Progenitor cell of endocrine pancreas (in vitro differentiated cells): ENCODE measurements around the gene EXD3. TPM values are rescaled to one million over a fixed set of nuclear protein-coding genes. Genes with fewer than 3 reads are reported as not detected.
A peak's percentile ranks its signal among the peaks of the same experiment; 100 is the strongest.
"Not testable (repeated sequence)": the region's sequence is repeated elsewhere in the genome, so short reads cannot be mapped to it uniquely, and the experiment has no call there.

Experiments used
- DNase-seq: peaks from one replicate; pipeline ENCODE4 v3.0.0; 2021; ENCODE audit warnings: low spot score; ENCODE audit not compliant: unreplicated experiment
- H3K27ac Mint-ChIP-seq: 2 replicates; pipeline ENCODE4 v1.8.0; 2021; ENCODE audit warnings: mild to moderate bottlenecking, moderate library complexity, mixed read lengths
- H3K27me3 Mint-ChIP-seq: 2 replicates; pipeline ENCODE4 v1.8.0; 2021; ENCODE audit warnings: mixed read lengths
- H3K36me3 Mint-ChIP-seq: 2 replicates; pipeline ENCODE4 v1.8.0; 2022; ENCODE audit warnings: mixed read lengths; ENCODE audit not compliant: insufficient read depth
- H3K4me1 Mint-ChIP-seq: 2 replicates; pipeline ENCODE4 v1.8.0; 2021; ENCODE audit warnings: low read depth, mixed read lengths
- H3K4me3 Mint-ChIP-seq: 2 replicates; pipeline ENCODE4 v1.8.0; 2021; ENCODE audit warnings: low read depth, mild to moderate bottlenecking, moderate library complexity, mixed read lengths
- H3K9me3 Mint-ChIP-seq: 2 replicates; pipeline ENCODE4 v1.8.0; 2021; ENCODE audit warnings: low read depth, mixed read lengths
- long read RNA-seq: library from polyadenylated mRNA; unstranded; transcript quantifications from one replicate; pipeline ENCODE4 v2.0.0, GENCODE V29; 2020
- total RNA-seq: library from RNA; stranded (reverse); gene quantifications from 2 replicates; pipeline ENCODE4 v1.2.1, GENCODE V29; 2021
- TF ChIP-seq, protein P1 (sequence below): fragments of 200-600 bp; sonication (generic); IDR thresholded peaks from one replicate; pipeline ENCODE4 v1.5.0; 2021; ENCODE audit warnings: antibody characterized with exemption, mild to moderate bottlenecking; ENCODE audit not compliant: unreplicated experiment

The EXD3 gene, protein sequence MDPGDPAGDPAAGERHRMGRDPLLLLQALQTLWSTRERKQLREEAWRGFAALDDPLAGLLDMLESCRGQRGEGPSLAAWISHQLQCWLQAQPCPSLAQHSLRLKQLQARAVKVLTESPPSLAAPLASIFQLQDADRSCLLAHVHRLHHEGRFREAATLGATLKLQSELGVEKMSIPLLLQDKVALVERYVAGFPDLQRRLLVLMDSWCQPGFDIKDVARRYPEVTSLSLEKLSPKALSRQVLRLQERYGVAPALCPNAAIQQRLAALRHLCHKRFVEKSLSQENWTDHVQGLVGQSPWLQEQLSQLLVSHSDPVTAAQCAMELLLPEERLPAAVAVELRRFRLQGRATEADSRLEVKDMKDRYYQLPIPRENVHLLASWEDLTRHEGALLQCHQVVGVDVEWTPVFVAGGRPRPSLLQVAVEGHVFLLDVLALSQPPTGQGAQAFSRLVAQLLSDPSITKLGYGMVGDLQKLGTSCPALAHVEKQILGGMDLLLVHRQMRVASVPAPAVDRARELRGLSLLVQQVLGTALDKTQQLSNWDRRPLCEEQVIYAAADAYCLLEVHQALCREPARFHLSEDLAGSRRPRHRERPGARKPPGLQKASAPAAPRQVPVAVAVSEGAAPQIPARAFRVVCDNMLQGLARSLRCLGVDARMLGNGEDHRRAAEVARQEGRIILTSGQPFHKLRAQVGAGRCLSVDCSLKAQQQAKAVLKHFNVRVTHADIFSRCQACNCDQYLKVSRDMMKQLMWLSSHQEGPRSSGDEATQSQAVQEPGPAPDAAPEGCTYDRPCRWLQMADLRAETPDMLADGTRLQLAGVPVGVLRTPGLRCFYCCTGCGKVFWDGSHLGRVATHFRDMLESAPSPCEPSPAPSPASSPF
- total RNA-seq: 31.7 and 33.8 TPM in 2 replicates
- long read RNA-seq, partial matches to known transcripts: 2 of 7 reads
- long read RNA-seq, other reads (novel, unspliced or antisense): 4 of 7 reads

GRCh38 chr9:137422604-137423513, at the start of gene EXD3, which contains the start of gene NOXA1:
EXD3 (minus strand) TSS chr9:137423162; CDS start chr9:137395357, 27,805 bp downstream.
NOXA1 (plus strand) TSS chr9:137423393; CDS start chr9:137423530, 137 bp downstream.
- H3K27ac Mint-ChIP-seq: peak within 1 kb of the TSS; percentile 94
- H3K36me3 Mint-ChIP-seq: no peaks in the 10 kb centered on the region
- TF ChIP-seq, protein P1, sequence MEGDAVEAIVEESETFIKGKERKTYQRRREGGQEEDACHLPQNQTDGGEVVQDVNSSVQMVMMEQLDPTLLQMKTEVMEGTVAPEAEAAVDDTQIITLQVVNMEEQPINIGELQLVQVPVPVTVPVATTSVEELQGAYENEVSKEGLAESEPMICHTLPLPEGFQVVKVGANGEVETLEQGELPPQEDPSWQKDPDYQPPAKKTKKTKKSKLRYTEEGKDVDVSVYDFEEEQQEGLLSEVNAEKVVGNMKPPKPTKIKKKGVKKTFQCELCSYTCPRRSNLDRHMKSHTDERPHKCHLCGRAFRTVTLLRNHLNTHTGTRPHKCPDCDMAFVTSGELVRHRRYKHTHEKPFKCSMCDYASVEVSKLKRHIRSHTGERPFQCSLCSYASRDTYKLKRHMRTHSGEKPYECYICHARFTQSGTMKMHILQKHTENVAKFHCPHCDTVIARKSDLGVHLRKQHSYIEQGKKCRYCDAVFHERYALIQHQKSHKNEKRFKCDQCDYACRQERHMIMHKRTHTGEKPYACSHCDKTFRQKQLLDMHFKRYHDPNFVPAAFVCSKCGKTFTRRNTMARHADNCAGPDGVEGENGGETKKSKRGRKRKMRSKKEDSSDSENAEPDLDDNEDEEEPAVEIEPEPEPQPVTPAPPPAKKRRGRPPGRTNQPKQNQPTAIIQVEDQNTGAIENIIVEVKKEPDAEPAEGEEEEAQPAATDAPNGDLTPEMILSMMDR: peak; percentile 72
- no peaks in the 10 kb centered on the region for H3K27me3 Mint-ChIP-seq
- H3K4me1 Mint-ChIP-seq: peaks cover 10% of the 10 kb centered on the region
- peak; percentile 95 for DNase-seq
- peak within 1 kb of the TSS; percentile 88 for H3K4me3 Mint-ChIP-seq
- H3K9me3 Mint-ChIP-seq: no peaks in the 10 kb centered on the region

DNA sequence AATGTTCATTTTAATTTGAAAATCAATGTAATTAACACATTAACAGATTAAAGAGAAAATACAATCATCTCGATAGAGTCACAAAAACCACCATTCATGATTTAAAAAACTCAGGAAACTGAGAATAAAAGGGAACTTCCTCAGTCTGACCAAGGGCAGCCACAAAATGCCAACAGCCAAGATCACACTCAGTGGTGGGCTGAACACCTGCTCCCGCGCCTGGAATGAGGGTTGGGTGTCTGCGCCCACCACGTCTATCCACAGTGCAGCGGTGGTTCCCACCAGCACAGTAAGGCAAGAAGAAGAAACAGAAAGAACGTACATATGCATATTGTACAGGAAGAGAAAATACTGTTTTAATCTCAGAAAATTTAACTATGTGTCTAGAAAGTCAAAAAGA, 47.8 kb upstream of the EXD3 start:
- no peak for DNase-seq
- no peaks in the 10 kb centered on the region for H3K4me1 Mint-ChIP-seq
- peaks cover 13% of the 10 kb centered on the region for H3K27me3 Mint-ChIP-seq
- peaks cover 8% of the 10 kb centered on the region for H3K36me3 Mint-ChIP-seq
- H3K27ac Mint-ChIP-seq: no peak overlapping the region
- TF ChIP-seq, protein P1: no peak
- H3K9me3 Mint-ChIP-seq: peaks cover 16% of the 10 kb centered on the region
- no peak overlapping the region for H3K4me3 Mint-ChIP-seq

DNA sequence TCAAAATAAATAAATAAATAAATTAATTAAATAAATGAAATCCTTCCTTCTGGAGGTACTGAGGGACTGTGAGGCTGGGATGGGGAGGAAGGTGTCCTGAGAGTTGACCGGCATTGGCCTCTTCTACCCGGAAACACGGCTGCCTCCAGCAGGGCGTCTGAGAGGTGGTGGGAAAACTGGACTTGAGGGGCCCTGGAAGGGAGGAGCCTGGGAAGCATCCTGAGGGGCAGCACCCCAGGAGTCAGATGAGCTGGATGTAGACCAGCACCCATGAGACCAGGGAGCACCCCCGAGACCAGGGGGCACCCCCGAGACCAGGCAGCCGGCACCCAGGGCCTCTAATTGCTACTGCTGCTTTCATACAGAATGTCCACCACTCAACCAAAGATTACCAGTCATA, 44.9 kb upstream of the EXD3 start:
- Mint-ChIP-seq H3K27ac (no peak overlapping the region), H3K4me3 (no peak overlapping the region), H3K9me3 (peaks cover under 1% of the 10 kb centered on the region), H3K27me3 (peaks cover 16% of the 10 kb centered on the region), H3K4me1 (no peaks in the 10 kb centered on the region), H3K36me3 (no peaks in the 10 kb centered on the region)
- DNase-seq: no peak
- TF ChIP-seq, protein P1: no peak

DNA sequence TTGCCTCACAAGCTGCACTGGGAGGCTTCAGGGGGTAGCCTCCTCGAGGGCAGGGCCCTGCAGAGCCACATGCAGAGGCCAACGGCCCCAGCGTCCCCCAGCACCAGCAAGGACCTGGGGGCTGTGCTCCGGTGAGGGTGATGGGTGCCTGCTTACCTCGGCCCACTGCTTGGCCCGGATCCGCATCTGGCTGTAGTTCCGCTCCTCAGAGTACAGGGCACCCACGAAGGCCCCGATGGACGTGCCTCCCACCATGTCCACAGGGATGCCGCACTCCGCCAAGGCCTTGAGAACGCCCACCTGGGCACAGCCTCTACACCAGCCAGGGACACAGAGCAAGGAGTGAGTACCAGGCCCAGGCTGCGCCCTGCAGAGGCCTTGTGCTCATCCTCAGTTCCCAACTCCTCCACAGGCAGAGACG, 44.2 kb upstream of the EXD3 start:
- Mint-ChIP-seq H3K9me3 (no peaks in the 10 kb centered on the region), H3K36me3 (no peaks in the 10 kb centered on the region), H3K4me3 (no peak overlapping the region), H3K4me1 (no peaks in the 10 kb centered on the region), H3K27me3 (peaks cover 17% of the 10 kb centered on the region), H3K27ac (no peak overlapping the region)
- no peak for DNase-seq
- TF ChIP-seq, protein P1: no peak

- H3K36me3 Mint-ChIP-seq, H3K4me1 Mint-ChIP-seq, H3K4me3 Mint-ChIP-seq, DNase-seq, H3K9me3 Mint-ChIP-seq: not testable (repeated sequence)
- H3K27ac Mint-ChIP-seq: peak overlapping the region; percentile 6
- H3K27me3 Mint-ChIP-seq: peaks cover 17% of the 10 kb centered on the region
Observed at GRCh38 chr9:137466389-137467085, 43.6 kb upstream of the EXD3 start.
